ENCODE measurements around the gene CACNA2D3. TPM values are rescaled to one million over a fixed set of nuclear protein-coding genes. Genes with fewer than 3 reads are reported as not detected.

The CACNA2D3 gene
- total and polyA plus RNA-seq, 2 experiments from 2014 or later: 1.1 to 2.5 TPM

- H4K20me1 ChIP-seq (ENCODE audit: insufficient read depth, poor library complexity, severe bottlenecking): no peaks in the 10 kb centered on the region
- H3K27me3 ChIP-seq: peaks cover 7% of the 10 kb centered on the region
- H3K36me3 ChIP-seq (replicated peaks; ENCODE audit: insufficient read depth, low read depth): no peaks in the 10 kb centered on the region
- H3K4me3 ChIP-seq: no peak overlapping the region
- H2AFZ ChIP-seq: no peak overlapping the region
- no peak overlapping the region for H3K4me2 ChIP-seq
- no peak overlapping the region for H3K27ac ChIP-seq
- H3K4me1 ChIP-seq (ENCODE audit: insufficient read depth): no peaks in the 10 kb centered on the region
- no peak for DNase-seq (ENCODE audit: low spot score)
- 94% methylated on average over 3 of the region's 3 CpGs for WGBS (ENCODE audit: low lambda C conversion rate, missing lambda C conversion rate)
- no peak for TF ChIP-seq EZH2phosphoT487 (IDR thresholded peaks at IDR 0.05; ENCODE audit: low read depth, severe bottlenecking, unreplicated experiment)
- TF ChIP-seq, protein P1, sequence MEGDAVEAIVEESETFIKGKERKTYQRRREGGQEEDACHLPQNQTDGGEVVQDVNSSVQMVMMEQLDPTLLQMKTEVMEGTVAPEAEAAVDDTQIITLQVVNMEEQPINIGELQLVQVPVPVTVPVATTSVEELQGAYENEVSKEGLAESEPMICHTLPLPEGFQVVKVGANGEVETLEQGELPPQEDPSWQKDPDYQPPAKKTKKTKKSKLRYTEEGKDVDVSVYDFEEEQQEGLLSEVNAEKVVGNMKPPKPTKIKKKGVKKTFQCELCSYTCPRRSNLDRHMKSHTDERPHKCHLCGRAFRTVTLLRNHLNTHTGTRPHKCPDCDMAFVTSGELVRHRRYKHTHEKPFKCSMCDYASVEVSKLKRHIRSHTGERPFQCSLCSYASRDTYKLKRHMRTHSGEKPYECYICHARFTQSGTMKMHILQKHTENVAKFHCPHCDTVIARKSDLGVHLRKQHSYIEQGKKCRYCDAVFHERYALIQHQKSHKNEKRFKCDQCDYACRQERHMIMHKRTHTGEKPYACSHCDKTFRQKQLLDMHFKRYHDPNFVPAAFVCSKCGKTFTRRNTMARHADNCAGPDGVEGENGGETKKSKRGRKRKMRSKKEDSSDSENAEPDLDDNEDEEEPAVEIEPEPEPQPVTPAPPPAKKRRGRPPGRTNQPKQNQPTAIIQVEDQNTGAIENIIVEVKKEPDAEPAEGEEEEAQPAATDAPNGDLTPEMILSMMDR (IDR thresholded peaks at IDR 0.05; ENCODE audit: poor library complexity): no peak
- no peak for TF ChIP-seq EZH2 (IDR thresholded peaks at IDR 0.05; ENCODE audit: borderline replicate concordance)
- no peaks in the 10 kb centered on the region for H3K9me2 ChIP-seq (replicated peaks; ENCODE audit: insufficient read depth)
- no peaks in the 10 kb centered on the region for H3K9me3 ChIP-seq (ENCODE audit: low read depth)
- no peaks in the 10 kb centered on the region for H3K79me2 ChIP-seq
Measured at GRCh38 chr3:54347060-54347459, 224.7 kb downstream of the CACNA2D3 start.

- Histone ChIP-seq H4K20me1 (ENCODE audit: insufficient read depth, poor library complexity, severe bottlenecking) (no peaks in the 10 kb centered on the region), H3K9me3 (ENCODE audit: low read depth) (no peaks in the 10 kb centered on the region), H3K27me3 (peaks cover 7% of the 10 kb centered on the region), H3K79me2 (no peaks in the 10 kb centered on the region), H3K27ac (no peak overlapping the region), H3K4me1 (ENCODE audit: insufficient read depth) (no peaks in the 10 kb centered on the region), H3K4me3 (no peak overlapping the region), H3K9me2 (replicated peaks; ENCODE audit: insufficient read depth) (no peaks in the 10 kb centered on the region), H2AFZ (no peak overlapping the region), H3K4me2 (no peak overlapping the region), H3K36me3 (replicated peaks; ENCODE audit: insufficient read depth, low read depth) (no peaks in the 10 kb centered on the region)
- WGBS (ENCODE audit: low lambda C conversion rate, missing lambda C conversion rate): 87% methylated on average over 2 of the region's 2 CpGs
- DNase-seq (ENCODE audit: low spot score): no peak
- TF ChIP-seq, protein P1 (IDR thresholded peaks at IDR 0.05; ENCODE audit: poor library complexity): no peak
- no peak for TF ChIP-seq EZH2 (IDR thresholded peaks at IDR 0.05; ENCODE audit: borderline replicate concordance)
- TF ChIP-seq EZH2phosphoT487 (IDR thresholded peaks at IDR 0.05; ENCODE audit: low read depth, severe bottlenecking, unreplicated experiment): no peak
Measured at GRCh38 chr3:54347933-54348332, 225.6 kb downstream of the CACNA2D3 start.

DNA sequence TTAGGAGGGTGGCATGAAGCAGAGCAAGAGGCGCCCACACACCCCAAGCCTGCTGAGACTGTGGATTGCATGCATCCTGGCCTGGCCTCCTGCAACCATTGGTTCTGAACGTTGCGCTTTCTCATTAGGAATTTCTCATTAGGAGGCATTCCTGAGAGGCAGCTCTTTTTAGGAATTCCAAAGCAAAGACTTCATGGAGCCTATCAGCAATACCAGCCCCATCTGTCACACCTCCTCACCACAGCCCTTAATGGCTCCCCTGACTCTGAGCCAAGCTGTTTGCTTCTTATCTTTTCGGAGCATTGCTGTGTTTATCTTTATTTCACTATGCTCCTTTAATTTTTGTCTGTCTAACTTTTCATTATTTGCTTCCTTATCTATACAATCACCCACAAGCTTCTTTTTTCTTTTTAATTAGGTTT, 226.9 kb downstream of the CACNA2D3 start:
- Histone ChIP-seq H3K9me3 (ENCODE audit: low read depth) (no peaks in the 10 kb centered on the region), H3K4me3 (no peak overlapping the region), H3K4me1 (ENCODE audit: insufficient read depth) (peaks cover 10% of the 10 kb centered on the region), H3K79me2 (no peaks in the 10 kb centered on the region), H3K9me2 (replicated peaks; ENCODE audit: insufficient read depth) (no peaks in the 10 kb centered on the region), H3K36me3 (replicated peaks; ENCODE audit: insufficient read depth, low read depth) (no peaks in the 10 kb centered on the region), H4K20me1 (ENCODE audit: insufficient read depth, poor library complexity, severe bottlenecking) (no peaks in the 10 kb centered on the region), H3K4me2 (peak overlapping the region; percentile 20), H3K27me3 (peaks cover under 1% of the 10 kb centered on the region), H3K27ac (no peak overlapping the region), H2AFZ (no peak overlapping the region)
- 40% methylated on average over 4 of the region's 4 CpGs for WGBS (ENCODE audit: low lambda C conversion rate, missing lambda C conversion rate)
- TF ChIP-seq EZH2phosphoT487 (IDR thresholded peaks at IDR 0.05; ENCODE audit: low read depth, severe bottlenecking, unreplicated experiment): no peak
- no peak for TF ChIP-seq EZH2 (IDR thresholded peaks at IDR 0.05; ENCODE audit: borderline replicate concordance)
- TF ChIP-seq, protein P1 (IDR thresholded peaks at IDR 0.05; ENCODE audit: poor library complexity): no peak
- DNase-seq (ENCODE audit: low spot score): no peak

- Histone ChIP-seq H3K4me1 (ENCODE audit: insufficient read depth) (peaks cover 12% of the 10 kb centered on the region), H3K79me2 (no peaks in the 10 kb centered on the region), H3K9me3 (ENCODE audit: low read depth) (no peaks in the 10 kb centered on the region), H4K20me1 (ENCODE audit: insufficient read depth, poor library complexity, severe bottlenecking) (no peaks in the 10 kb centered on the region), H3K27ac (no peak overlapping the region), H3K36me3 (replicated peaks; ENCODE audit: insufficient read depth, low read depth) (no peaks in the 10 kb centered on the region), H3K4me2 (peak overlapping the region; percentile 20), H3K9me2 (replicated peaks; ENCODE audit: insufficient read depth) (no peaks in the 10 kb centered on the region), H3K27me3 (no peaks in the 10 kb centered on the region), H2AFZ (no peak overlapping the region), H3K4me3 (no peak overlapping the region)
- DNase-seq (ENCODE audit: low spot score): no peak
- TF ChIP-seq, protein P1 (IDR thresholded peaks at IDR 0.05; ENCODE audit: poor library complexity): no peak
- no peak for TF ChIP-seq EZH2 (IDR thresholded peaks at IDR 0.05; ENCODE audit: borderline replicate concordance)
- TF ChIP-seq EZH2phosphoT487 (IDR thresholded peaks at IDR 0.05; ENCODE audit: low read depth, severe bottlenecking, unreplicated experiment): no peak
- WGBS (ENCODE audit: low lambda C conversion rate, missing lambda C conversion rate): 56% methylated on average over 4 of the region's 4 CpGs
Measured at GRCh38 chr3:54349691-54350090, 227.3 kb downstream of the CACNA2D3 start.

Measured in hepatocyte (in vitro differentiated cells).